CD14-positive monocyte (primary cell): ENCODE data around the gene ANXA4. TPM values are rescaled to one million over a fixed set of nuclear protein-coding genes. Genes with fewer than 3 reads are reported as not detected.
A peak's percentile ranks its signal among the peaks of the same experiment; 100 is the strongest.

Source experiments
- DNase-seq, 3 donors: peaks; one replicate each; pipeline ENCODE4 v3.0.0-alpha.2; 2011 to 2022
- H2AFZ ChIP-seq: 2 replicates; pipeline ENCODE4 v1.6.0; 2012; ENCODE audit warnings: mild to moderate bottlenecking, low read depth, low read length, inconsistent platforms; ENCODE audit not compliant: insufficient read depth, poor library complexity, severe bottlenecking
- H3K27ac ChIP-seq, 2 donors: 1 replicate in 1 of 2; 2 replicates in 1 of 2; pipeline ENCODE4 v1.5.1; 2012 to 2013; ENCODE audit warnings: low read length in 2 of 2, control low read depth in 1 of 2, inconsistent platforms in 1 of 2, low read depth in 1 of 2, mild to moderate bottlenecking in 1 of 2
- H3K27me3 ChIP-seq, 2 donors: one replicate each; pipeline versions ENCODE4 v1.6.0 to v1.6.1; 2011 to 2013; ENCODE audit warnings: low read length in 2 of 2; ENCODE audit not compliant: control insufficient read depth in 2 of 2, insufficient read depth in 2 of 2
- H3K36me3 ChIP-seq, 2 donors: replicated peaks in 1 of 2; 1 replicate in 1 of 2; 2 replicates in 1 of 2; pipeline versions ENCODE4 v1.5.1 to v1.6.1; 2012 to 2013; ENCODE audit warnings: low read length in 2 of 2, control low read depth in 1 of 2, inconsistent platforms in 1 of 2, mild to moderate bottlenecking in 1 of 2; ENCODE audit not compliant: insufficient read depth in 2 of 2, control insufficient read depth in 1 of 2
- H3K4me1 ChIP-seq, 2 donors: 1 replicate in 1 of 2; 2 replicates in 1 of 2; pipeline versions ENCODE4 v1.5.1 to v1.6.1; 2012 to 2013; ENCODE audit warnings: low read length in 2 of 2, control low read depth in 1 of 2, inconsistent platforms in 1 of 2, mild to moderate bottlenecking in 1 of 2, moderate library complexity in 1 of 2; ENCODE audit not compliant: insufficient read depth in 2 of 2, control insufficient read depth in 1 of 2
- H3K4me2 ChIP-seq: replicated peaks from 2 replicates; pipeline ENCODE3; 2012; ENCODE audit warnings: low read length, moderate library complexity, mild to moderate bottlenecking; ENCODE audit not compliant: poor library complexity, severe bottlenecking; ENCODE audit errors: extremely low read depth
- H3K4me3 ChIP-seq, 3 experiments: fragments of 200-600 bp in 1 of 3; sonication (generic) in 1 of 3; replicated peaks in 1 of 3; 1 replicate in 2 of 3; 2 replicates in 1 of 3; pipeline ENCODE4 v1.5.1; 2011 to 2013; ENCODE audit warnings: low read length in 3 of 3, mild to moderate bottlenecking in 3 of 3, control low read depth in 2 of 3, low read depth in 2 of 3, inconsistent platforms in 1 of 3, moderate library complexity in 1 of 3
- H3K79me2 ChIP-seq: 2 replicates; pipeline ENCODE4 v1.6.0; 2012; ENCODE audit warnings: mild to moderate bottlenecking, control low read depth, inconsistent platforms, low read length, moderate library complexity; ENCODE audit not compliant: insufficient read depth
- H3K9ac ChIP-seq: 2 replicates; pipeline ENCODE4 v1.6.0; 2017; ENCODE audit warnings: low read length, mild to moderate bottlenecking; ENCODE audit not compliant: insufficient read depth, poor library complexity, severe bottlenecking
- H3K9me3 ChIP-seq, 2 donors: replicated peaks in 1 of 2; 1 replicate in 1 of 2; 2 replicates in 1 of 2; pipeline versions ENCODE4 v1.5.1 to v1.6.1; 2012 to 2013; ENCODE audit warnings: low read length in 2 of 2, control low read depth in 1 of 2; ENCODE audit not compliant: control insufficient read depth in 1 of 2, insufficient read depth in 1 of 2
- H4K20me1 ChIP-seq: 2 replicates; pipeline ENCODE4 v1.6.0; 2012; ENCODE audit warnings: mild to moderate bottlenecking, low read length, control low read depth, moderate library complexity; ENCODE audit not compliant: insufficient read depth
- H3K27ac Mint-ChIP-seq, 7 donors: one replicate each; pipeline ENCODE4 v1.8.0; 2020; ENCODE audit warnings: mild to moderate bottlenecking in 7 of 7, mixed read lengths in 7 of 7, moderate library complexity in 6 of 7, inconsistent platforms in 2 of 7
- H3K27me3 Mint-ChIP-seq, 3 donors: one replicate each; pipeline ENCODE4 v1.8.0; 2021 to 2022; ENCODE audit warnings: low read depth in 3 of 3, mild to moderate bottlenecking in 3 of 3, mixed read lengths in 3 of 3, moderate library complexity in 3 of 3, inconsistent platforms in 1 of 3
- H3K36me3 Mint-ChIP-seq, 2 donors: one replicate each; pipeline ENCODE4 v1.8.0; 2020; ENCODE audit warnings: mixed read lengths in 2 of 2, inconsistent platforms in 1 of 2, mild to moderate bottlenecking in 1 of 2
- H3K4me1 Mint-ChIP-seq: one replicate; pipeline ENCODE4 v1.8.0; 2020; ENCODE audit warnings: mild to moderate bottlenecking, mixed read lengths
- H3K4me3 Mint-ChIP-seq, 2 donors: one replicate each; pipeline ENCODE4 v1.8.0; 2020; ENCODE audit warnings: mild to moderate bottlenecking in 2 of 2, mixed read lengths in 2 of 2, moderate library complexity in 1 of 2
- H3K9me3 Mint-ChIP-seq, 7 donors: one replicate each; pipeline ENCODE4 v1.8.0; 2020 to 2022; ENCODE audit warnings: mixed read lengths in 7 of 7, mild to moderate bottlenecking in 6 of 7, moderate library complexity in 6 of 7, inconsistent platforms in 2 of 7
- CTCF ChIP-seq: fragments of 200-600 bp; IDR thresholded peaks from one replicate; pipeline ENCODE4 v1.8.0; 2022; ENCODE audit warnings: antibody characterized with exemption, mild to moderate bottlenecking
- WGBS: methylation state at CpG from one replicate; pipeline ENCODE4 v1.1.5; 2013; ENCODE audit warnings: missing lambda C conversion rate; ENCODE audit not compliant: insufficient coverage; 5-methylcytosine and 5-hydroxymethylcytosine counted together
- intact Hi-C, 2 donors: fragments of 100-400 bp; cut with micrococcal nuclease; formaldehyde crosslinking; loops; one replicate each; pipeline versions ENCODE4 v1.15.0 to v1.15.1; 2023
- polyA plus RNA-seq, 3 donors: library from polyadenylated mRNA; depleted of rRNA in 1 of 3; unstranded in 2 of 3; stranded (reverse) in 1 of 3; fragments of 300-500 nt in 2 of 3; fragments of >200 nt in 1 of 3; fragmentation: Illumina TruSeq in 2 of 3; gene quantifications; 1 replicate in 2 of 3; 2 replicates in 1 of 3; pipeline ENCODE4 v1.2.3, GENCODE V29; 2012 to 2021

ANXA4 gene
- polyA plus RNA-seq, 3 donors = 30.0 to 95.7 (median 64.7) TPM

GRCh38 chr2:69750246-69750645, 8.3 kb downstream of the ANXA4 start:
- no peak overlapping the region for H2AFZ ChIP-seq
- Mint-ChIP-seq H3K4me1 (peaks cover 67% of the 10 kb centered on the region), H3K27me3 (no peaks in the 10 kb centered on the region), H3K36me3 (peaks cover 17 to 19% of the 10 kb centered on the region in 2 donors), H3K27ac (peak overlapping the region in 4 of 7 donors; percentile 44 to 69 (median 54)), H3K9me3 (no peaks in the 10 kb centered on the region), H3K4me3 (no peak overlapping the region)
- no peak for DNase-seq
- no peak for TF ChIP-seq CTCF
- H3K4me3 ChIP-seq = no peak overlapping the region
- WGBS = 100% methylated on average over 1 of the region's 6 CpGs
- peaks cover 31% of the 10 kb centered on the region for H4K20me1 ChIP-seq
- peaks cover 30 to 37% of the 10 kb centered on the region in 2 donors for H3K4me1 ChIP-seq
- H3K79me2 ChIP-seq = peaks cover 95% of the 10 kb centered on the region
- H3K9ac ChIP-seq = no peak overlapping the region
- peaks cover 0 to 6% of the 10 kb centered on the region in 2 donors for H3K36me3 ChIP-seq
- H3K27ac ChIP-seq = peak overlapping the region in 1 of 2 donors; percentile 2
- intact Hi-C loops = no loop called here
- H3K27me3 ChIP-seq = no peaks in the 10 kb centered on the region
- H3K4me2 ChIP-seq = no peak overlapping the region
- no peaks in the 10 kb centered on the region for H3K9me3 ChIP-seq

- Histone ChIP-seq H3K4me2 (peak overlapping the region; percentile 59), H3K4me1 (peaks cover 40 to 48% of the 10 kb centered on the region in 2 donors), H3K9ac (peak overlapping the region; percentile 35), H3K36me3 (peaks cover 4 to 12% of the 10 kb centered on the region in 2 donors), H3K27me3 (no peaks in the 10 kb centered on the region), H3K79me2 (peaks cover 85% of the 10 kb centered on the region), H2AFZ (no peak overlapping the region), H3K9me3 (no peaks in the 10 kb centered on the region), H4K20me1 (peaks cover 27% of the 10 kb centered on the region), H3K27ac (peak overlapping the region in 1 of 2 donors; percentile 79), H3K4me3 (peak overlapping the region in 1 of 3 experiments; percentile 52)
- H3K4me1 Mint-ChIP-seq = peaks cover 68% of the 10 kb centered on the region
- H3K4me3 Mint-ChIP-seq = peak overlapping the region; percentile 20 to 53
- intact Hi-C loops = no loop called here
- H3K27ac Mint-ChIP-seq = peak overlapping the region; percentile 63 to 88 (median 83)
- H3K36me3 Mint-ChIP-seq = peaks cover 7 to 24% of the 10 kb centered on the region in 2 donors
- peak in 2 of 3 donors; percentile 22 to 34 for DNase-seq
- no peaks in the 10 kb centered on the region for H3K27me3 Mint-ChIP-seq
- WGBS = no CpG with 5 or more reads among the region's 3 CpGs
- H3K9me3 Mint-ChIP-seq = no peaks in the 10 kb centered on the region
- TF ChIP-seq CTCF = no peak
These were observed 11.9 kb downstream of the ANXA4 start for GRCh38 chr2:69753659-69754363.
